Gastrocnemius medialis (tissue), 4 donors: Measurements from ENCODE around the gene ST6GALNAC4. TPM values are rescaled to one million over a fixed set of nuclear protein-coding genes. Genes with fewer than 3 reads are reported as not detected.

Experiments used
- ATAC-seq, 2 donors: fragments of 150-250 bp; one replicate each; pipeline ENCODE4 v1.9.1; 2016
- DNase-seq, 2 donors: peaks; one replicate each; pipeline ENCODE4 v3.0.0-alpha.2; 2019
- H3K27ac ChIP-seq, 4 donors: fragments of 200-600 bp; sonication (generic); 1 replicate in 1 of 4; 2 replicates in 3 of 4; pipeline ENCODE4 v1.5.1; 2016 to 2018; ENCODE audit warnings: mild to moderate bottlenecking in 2 of 4, moderate library complexity in 1 of 4
- H3K27me3 ChIP-seq, 3 donors: fragments of 200-600 bp; sonication (generic) in 2 of 3; 1 replicate in 1 of 3; 2 replicates in 2 of 3; pipeline versions ENCODE4 v1.5.1 to v1.6.0; 2016 to 2019; ENCODE audit warnings: mild to moderate bottlenecking in 1 of 3, moderate library complexity in 1 of 3
- H3K36me3 ChIP-seq, 2 donors: fragments of 200-600 bp; sonication (generic) in 1 of 2; one replicate each; pipeline ENCODE4 v1.5.1; 2017 to 2018
- H3K4me1 ChIP-seq, 2 donors: fragments of 200-600 bp; sonication (generic) in 1 of 2; one replicate each; pipeline ENCODE4 v1.5.1; 2016 to 2017; ENCODE audit warnings: mild to moderate bottlenecking in 2 of 2
- H3K4me3 ChIP-seq, 4 donors: fragments of 200-600 bp; sonication (generic) in 3 of 4; 1 replicate in 1 of 4; 2 replicates in 3 of 4; pipeline ENCODE4 v1.5.1; 2016 to 2019; ENCODE audit warnings: mild to moderate bottlenecking in 2 of 4
- H3K9me3 ChIP-seq, 3 donors: fragments of 200-600 bp; sonication (generic) in 2 of 3; 1 replicate in 1 of 3; 2 replicates in 2 of 3; pipeline ENCODE4 v1.5.1; 2016 to 2019
- POLR2A ChIP-seq, 2 donors: fragments of 450-650 bp; IDR thresholded peaks; one replicate each; pipeline ENCODE4 v1.6.1; 2017; ENCODE audit warnings: antibody characterized with exemption in 2 of 2, mild to moderate bottlenecking in 2 of 2, moderate library complexity in 2 of 2
- in situ Hi-C, 4 donors: fragments of 200-750 bp; cut with MboI; loops; one replicate each; pipeline versions ENCODE4 v1.15.0 to v1.8.0; 2017; ENCODE audit warnings: low sequenced_read_pairs in 4 of 4
- intact Hi-C: fragments of 100-400 bp; cut with DNase I; formaldehyde crosslinking; loops from one replicate; pipeline ENCODE4 v1.15.1; 2023; ENCODE audit warnings: low total_unique reads
- total RNA-seq, 4 donors: library from RNA; depleted of rRNA; stranded (reverse); fragments of >200 nt; gene quantifications; one replicate each; pipeline versions ENCODE4 v1.1.0 to v1.2.3, GENCODE V29; 2016
- TF ChIP-seq, protein P1 (sequence below), 5 experiments: fragments of 450-650 bp in 3 of 5; fragments of 200-600 bp in 2 of 5; sonication (generic) in 2 of 5; IDR thresholded peaks in 4 of 5; conservative IDR thresholded peaks in 1 of 5; 1 replicate in 4 of 5; 2 replicates in 1 of 5; pipeline ENCODE4 v1.5.1; 2016 to 2019; ENCODE audit warnings: antibody characterized with exemption in 5 of 5, mild to moderate bottlenecking in 3 of 5, moderate library complexity in 3 of 5

Gene ST6GALNAC4
- total RNA-seq, 4 donors from 2014 or later, result 11.2 to 48.4 (median 23.6) TPM

DNA sequence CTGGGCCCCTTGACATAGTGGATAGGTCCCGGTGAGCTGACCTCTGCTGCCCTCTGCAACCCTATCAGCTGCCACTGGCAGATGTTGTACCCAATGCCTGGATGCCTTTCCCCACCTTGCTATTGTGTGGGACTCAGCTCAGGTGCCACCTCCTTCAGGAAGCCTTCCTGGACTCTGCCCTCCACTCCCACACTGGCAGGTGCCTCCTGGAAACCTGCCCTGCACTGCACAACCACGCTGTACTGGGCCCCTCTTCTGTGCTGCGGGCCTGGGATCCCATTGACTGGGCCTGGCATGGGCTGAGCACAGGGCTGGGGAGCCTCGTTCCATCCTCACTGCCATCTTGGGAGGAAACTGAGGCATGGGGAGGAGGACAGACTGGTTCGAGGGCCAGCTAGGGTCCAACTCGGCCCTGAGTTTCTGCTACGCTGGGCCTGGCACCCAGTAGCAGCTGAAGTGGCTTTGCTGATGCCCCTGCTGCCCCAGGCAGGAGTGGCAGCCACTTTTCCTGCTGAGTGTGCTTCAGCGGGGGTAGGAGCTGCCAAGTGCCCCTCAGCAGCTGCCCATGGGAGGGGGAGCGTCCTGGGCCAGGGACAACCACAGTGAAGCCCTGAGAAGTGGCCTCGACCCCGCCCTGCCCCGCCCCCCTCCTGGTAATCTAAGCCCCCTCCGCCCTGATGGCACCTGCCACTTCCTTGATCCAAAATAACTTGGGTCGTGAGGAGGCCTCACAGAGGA lies 40.6 kb downstream of the ST6GALNAC4 start:
- DNase-seq, result peak in 1 of 2 donors; percentile 69
- H3K4me3 ChIP-seq, result peak overlapping the region; percentile 60 to 74 (median 68)
- no peaks in the 10 kb centered on the region for H3K27me3 ChIP-seq
- ATAC-seq, result peak in 1 of 2 donors; percentile 10
- in situ Hi-C loops (no loop called here), intact Hi-C loops (loop anchor here (2.0 to 5.0 kb wide), 5 partner anchors 41 to 289 kb away; partner anchors contain the start of genes CDK9, FPGS and ST6GALNAC4)
- H3K9me3 ChIP-seq, result no peaks in the 10 kb centered on the region
- peaks cover 0 to 17% of the 10 kb centered on the region in 2 donors for H3K36me3 ChIP-seq
- TF ChIP-seq, protein P1, sequence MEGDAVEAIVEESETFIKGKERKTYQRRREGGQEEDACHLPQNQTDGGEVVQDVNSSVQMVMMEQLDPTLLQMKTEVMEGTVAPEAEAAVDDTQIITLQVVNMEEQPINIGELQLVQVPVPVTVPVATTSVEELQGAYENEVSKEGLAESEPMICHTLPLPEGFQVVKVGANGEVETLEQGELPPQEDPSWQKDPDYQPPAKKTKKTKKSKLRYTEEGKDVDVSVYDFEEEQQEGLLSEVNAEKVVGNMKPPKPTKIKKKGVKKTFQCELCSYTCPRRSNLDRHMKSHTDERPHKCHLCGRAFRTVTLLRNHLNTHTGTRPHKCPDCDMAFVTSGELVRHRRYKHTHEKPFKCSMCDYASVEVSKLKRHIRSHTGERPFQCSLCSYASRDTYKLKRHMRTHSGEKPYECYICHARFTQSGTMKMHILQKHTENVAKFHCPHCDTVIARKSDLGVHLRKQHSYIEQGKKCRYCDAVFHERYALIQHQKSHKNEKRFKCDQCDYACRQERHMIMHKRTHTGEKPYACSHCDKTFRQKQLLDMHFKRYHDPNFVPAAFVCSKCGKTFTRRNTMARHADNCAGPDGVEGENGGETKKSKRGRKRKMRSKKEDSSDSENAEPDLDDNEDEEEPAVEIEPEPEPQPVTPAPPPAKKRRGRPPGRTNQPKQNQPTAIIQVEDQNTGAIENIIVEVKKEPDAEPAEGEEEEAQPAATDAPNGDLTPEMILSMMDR (IDR thresholded peaks at IDR 0.05 in 4 of 5, conservative IDR thresholded peaks at IDR 0.05 in 1 of 5), result no peak
- no peak for TF ChIP-seq POLR2A (IDR thresholded peaks at IDR 0.05)
- peaks cover 47 to 48% of the 10 kb centered on the region in 2 donors for H3K4me1 ChIP-seq
- peak overlapping the region; percentile 86 to 96 (median 91) for H3K27ac ChIP-seq

DNA sequence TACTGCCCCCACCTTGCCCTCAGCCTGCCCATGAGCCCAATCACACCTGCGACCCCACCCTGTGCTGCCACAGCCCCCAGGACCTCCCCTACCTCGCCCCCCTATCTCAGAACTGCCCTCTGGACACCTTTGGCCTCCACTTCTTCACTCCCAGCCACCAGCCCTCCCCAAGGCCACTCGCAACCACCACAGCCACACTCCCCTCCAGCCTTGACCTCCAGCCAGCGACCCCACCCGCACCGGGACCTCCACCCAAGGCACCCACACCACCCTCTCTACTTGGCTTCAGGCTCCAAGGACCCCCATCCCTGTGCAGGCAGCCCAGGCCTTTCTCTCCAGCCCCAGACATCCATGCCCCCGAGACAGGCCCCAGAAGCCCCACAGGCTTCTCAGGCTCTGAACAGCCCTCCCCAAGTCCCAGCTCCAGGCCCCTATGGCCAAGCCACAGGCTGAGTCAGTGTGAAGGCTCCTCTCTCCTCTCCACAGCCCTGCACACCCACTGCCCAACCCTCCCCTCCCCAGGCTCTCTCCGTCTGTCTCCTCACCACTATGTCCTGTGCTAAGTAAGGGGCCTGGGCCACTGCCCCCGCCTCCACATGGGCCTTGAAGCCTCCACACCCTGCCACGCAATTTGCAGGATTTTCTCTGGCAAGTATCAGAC lies 41.4 kb downstream of the ST6GALNAC4 start:
- Histone ChIP-seq H3K36me3 (peaks cover 0 to 25% of the 10 kb centered on the region in 2 donors), H3K9me3 (no peaks in the 10 kb centered on the region), H3K4me3 (peak overlapping the region; percentile 60 to 74 (median 68)), H3K27ac (peak overlapping the region; percentile 86 to 96 (median 91)), H3K27me3 (no peaks in the 10 kb centered on the region), H3K4me1 (peaks cover 47 to 48% of the 10 kb centered on the region in 2 donors)
- ATAC-seq (no peak), DNase-seq (peak in 1 of 2 donors; percentile 14)
- in situ Hi-C loops (no loop called here), intact Hi-C loops (loop anchor here (5.0 kb wide), 3 partner anchors 88 to 288 kb away; partner anchors contain the start of gene CDK9)
- no peak for TF ChIP-seq POLR2A (IDR thresholded peaks at IDR 0.05)
- TF ChIP-seq, protein P1 (IDR thresholded peaks at IDR 0.05 in 4 of 5, conservative IDR thresholded peaks at IDR 0.05 in 1 of 5), result no peak

DNA sequence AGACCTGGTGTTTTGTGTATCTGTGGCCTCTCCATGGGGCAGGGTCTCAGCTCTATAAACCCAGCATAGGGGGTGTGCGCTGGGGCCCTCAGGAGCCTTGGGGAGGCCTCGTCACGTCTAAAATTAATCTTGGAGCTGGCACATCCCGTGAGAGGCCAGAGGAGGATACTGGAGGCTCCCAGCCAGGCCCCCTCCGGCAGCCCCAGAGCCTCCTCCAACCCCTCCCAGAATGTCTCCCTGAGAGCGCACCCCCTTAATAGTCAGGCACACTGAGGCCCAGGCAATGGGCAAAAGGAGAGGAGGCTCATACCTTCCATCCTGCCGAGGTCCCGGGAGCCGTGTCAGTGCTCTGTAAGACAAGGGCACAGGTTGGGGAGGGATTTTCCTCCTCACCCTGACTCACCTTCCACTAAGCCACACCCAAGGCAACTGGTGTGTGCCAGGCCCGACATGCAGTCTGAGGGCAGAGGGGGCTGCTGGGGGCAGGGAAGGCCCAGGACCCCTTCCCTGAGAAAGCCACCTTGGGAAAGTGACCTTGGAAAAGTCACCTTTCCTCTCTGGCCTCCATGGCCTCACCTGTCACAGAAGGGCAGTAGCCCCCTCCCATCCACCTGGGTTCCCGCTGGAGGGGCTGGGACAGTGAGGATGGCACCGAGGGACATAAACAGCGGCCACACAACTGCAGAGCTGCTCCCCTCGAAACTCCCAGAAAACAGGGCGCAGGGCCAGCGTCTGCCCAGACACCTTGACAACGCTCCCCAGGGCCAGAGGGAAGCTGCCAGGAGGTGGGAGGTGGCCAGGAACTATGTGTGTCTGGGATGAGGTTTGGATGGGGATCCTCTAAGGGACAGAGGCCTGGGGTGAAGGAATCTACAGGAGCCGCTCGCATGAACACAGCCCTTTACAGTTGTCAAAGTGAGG lies 42.3 kb downstream of the ST6GALNAC4 start:
- intact Hi-C loops (loop anchor here (5.0 kb wide), 3 partner anchors 87 to 287 kb away; partner anchors contain the start of gene CDK9), in situ Hi-C loops (loop anchor here in 1 of 4 donors (5.0 kb wide), 1 partner anchor 137 kb away; the partner anchor contains the start of gene TOR2A)
- DNase-seq (peak in 1 of 2 donors; percentile 47), ATAC-seq (peak in 1 of 2 donors; percentile 33)
- TF ChIP-seq POLR2A (IDR thresholded peaks at IDR 0.05), result no peak
- TF ChIP-seq, protein P1 (IDR thresholded peaks at IDR 0.05 in 4 of 5, conservative IDR thresholded peaks at IDR 0.05 in 1 of 5), result no peak
- H3K4me1 ChIP-seq, result peaks cover 47 to 48% of the 10 kb centered on the region in 2 donors
- peak overlapping the region; percentile 86 to 96 (median 91) for H3K27ac ChIP-seq
- H3K27me3 ChIP-seq, result no peaks in the 10 kb centered on the region
- H3K36me3 ChIP-seq, result peaks cover 0 to 30% of the 10 kb centered on the region in 2 donors
- H3K9me3 ChIP-seq, result no peaks in the 10 kb centered on the region
- peak overlapping the region; percentile 18 to 70 (median 36) for H3K4me3 ChIP-seq

DNA sequence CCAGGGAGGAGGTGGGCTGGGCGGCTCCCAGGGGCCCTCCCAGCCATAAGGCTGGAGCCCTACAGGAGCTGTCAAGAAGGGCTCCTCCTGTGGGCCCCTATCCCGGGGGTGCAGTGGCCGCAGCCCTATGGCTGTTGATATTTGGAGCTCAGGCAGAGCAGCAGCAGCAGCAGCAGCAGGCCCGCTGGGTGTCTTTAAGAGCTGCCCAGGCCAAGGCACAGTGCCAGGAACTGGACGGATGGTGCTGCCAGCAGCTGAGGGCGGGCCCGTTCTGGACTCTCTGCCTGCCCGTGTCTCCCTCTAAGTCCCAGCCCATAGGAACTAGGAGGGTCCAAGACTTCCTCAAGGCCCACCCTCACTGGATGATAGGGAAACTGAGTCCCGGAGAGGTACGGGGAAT lies 43.0 kb downstream of the ST6GALNAC4 start:
- ATAC-seq, result peak; percentile 38 to 47
- Histone ChIP-seq H3K4me3 (peak overlapping the region; percentile 18 to 70 (median 36)), H3K4me1 (peaks cover 48 to 53% of the 10 kb centered on the region in 2 donors), H3K9me3 (no peaks in the 10 kb centered on the region), H3K36me3 (peaks cover 0 to 36% of the 10 kb centered on the region in 2 donors), H3K27ac (peak overlapping the region; percentile 86 to 96 (median 91)), H3K27me3 (no peaks in the 10 kb centered on the region)
- peak; percentile 76 to 87 for DNase-seq
- in situ Hi-C loops (loop anchor here in 1 of 4 donors (5.0 kb wide), 1 partner anchor 137 kb away; the partner anchor contains the start of gene TOR2A), intact Hi-C loops (no loop called here)
- TF ChIP-seq, protein P1 (IDR thresholded peaks at IDR 0.05 in 4 of 5, conservative IDR thresholded peaks at IDR 0.05 in 1 of 5), result no peak
- no peak for TF ChIP-seq POLR2A (IDR thresholded peaks at IDR 0.05)
